Nephron (organoid): ENCODE results near the gene L3MBTL4.
"Not testable (repeated sequence)": the region's sequence is repeated elsewhere in the genome, so short reads cannot be mapped to it uniquely, and the experiment has no call there.

ENCODE experiments used
- H3K27ac Mint-ChIP-seq, 3 experiments: 2 replicates each; pipeline ENCODE4 v1.8.0; 2020; ENCODE audit warnings: mixed read lengths in 3 of 3, mild to moderate bottlenecking in 2 of 3, moderate library complexity in 1 of 3
- H3K27me3 Mint-ChIP-seq: 2 replicates; pipeline ENCODE4 v1.8.0; 2021; ENCODE audit warnings: low read depth, mild to moderate bottlenecking, moderate library complexity, mixed read lengths
- H3K36me3 Mint-ChIP-seq: 2 replicates; pipeline ENCODE4 v1.8.0; 2020; ENCODE audit warnings: low read depth, mixed read lengths
- H3K4me1 Mint-ChIP-seq: 2 replicates; pipeline ENCODE4 v1.8.0; 2020; ENCODE audit warnings: mixed read lengths
- H3K4me3 Mint-ChIP-seq, 3 experiments: 2 replicates each; pipeline ENCODE4 v1.8.0; 2020; ENCODE audit warnings: mild to moderate bottlenecking in 3 of 3, mixed read lengths in 3 of 3, moderate library complexity in 2 of 3
- H3K9me3 Mint-ChIP-seq: 2 replicates; pipeline ENCODE4 v1.8.0; 2020; ENCODE audit warnings: mixed read lengths
- TF ChIP-seq, protein P1 (sequence below), 3 experiments: fragments of 200-600 bp; sonication (generic); IDR thresholded peaks; one replicate each; pipeline ENCODE4 v1.5.0; 2021; ENCODE audit warnings: antibody characterized with exemption in 3 of 3; ENCODE audit not compliant: unreplicated experiment in 3 of 3

L3MBTL4 gene

GRCh38 chr18:6200204-6200774 lies 214.4 kb downstream of the L3MBTL4 start:
- Mint-ChIP-seq H3K4me3 (no peak overlapping the region), H3K36me3 (no peaks in the 10 kb centered on the region), H3K27me3 (no peaks in the 10 kb centered on the region), H3K4me1 (no peaks in the 10 kb centered on the region), H3K27ac (no peak overlapping the region), H3K9me3 (no peaks in the 10 kb centered on the region)
- TF ChIP-seq, protein P1, sequence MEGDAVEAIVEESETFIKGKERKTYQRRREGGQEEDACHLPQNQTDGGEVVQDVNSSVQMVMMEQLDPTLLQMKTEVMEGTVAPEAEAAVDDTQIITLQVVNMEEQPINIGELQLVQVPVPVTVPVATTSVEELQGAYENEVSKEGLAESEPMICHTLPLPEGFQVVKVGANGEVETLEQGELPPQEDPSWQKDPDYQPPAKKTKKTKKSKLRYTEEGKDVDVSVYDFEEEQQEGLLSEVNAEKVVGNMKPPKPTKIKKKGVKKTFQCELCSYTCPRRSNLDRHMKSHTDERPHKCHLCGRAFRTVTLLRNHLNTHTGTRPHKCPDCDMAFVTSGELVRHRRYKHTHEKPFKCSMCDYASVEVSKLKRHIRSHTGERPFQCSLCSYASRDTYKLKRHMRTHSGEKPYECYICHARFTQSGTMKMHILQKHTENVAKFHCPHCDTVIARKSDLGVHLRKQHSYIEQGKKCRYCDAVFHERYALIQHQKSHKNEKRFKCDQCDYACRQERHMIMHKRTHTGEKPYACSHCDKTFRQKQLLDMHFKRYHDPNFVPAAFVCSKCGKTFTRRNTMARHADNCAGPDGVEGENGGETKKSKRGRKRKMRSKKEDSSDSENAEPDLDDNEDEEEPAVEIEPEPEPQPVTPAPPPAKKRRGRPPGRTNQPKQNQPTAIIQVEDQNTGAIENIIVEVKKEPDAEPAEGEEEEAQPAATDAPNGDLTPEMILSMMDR (IDR thresholded peaks at IDR 0.05; ENCODE audit: unreplicated experiment in 3 of 3) = no peak

DNA sequence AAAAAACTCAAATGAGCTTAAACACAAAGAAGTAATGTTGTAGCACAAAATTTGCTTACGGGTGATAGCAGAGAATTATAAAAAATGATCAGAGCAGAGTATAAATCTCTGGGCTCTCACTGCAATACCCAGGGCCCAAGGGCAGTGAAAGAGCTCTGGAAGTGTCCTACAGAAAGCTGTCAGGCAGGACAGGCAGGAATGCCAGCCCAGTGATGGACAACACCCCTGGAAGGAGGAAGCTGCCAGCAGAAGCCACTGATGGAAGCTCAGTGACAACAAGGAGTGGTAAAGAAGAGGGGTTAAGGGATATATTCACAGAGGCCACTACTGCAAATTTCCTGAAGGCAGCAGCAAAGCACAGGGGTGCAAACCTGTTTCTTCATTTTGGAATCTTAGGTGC lies 214.9 kb downstream of the L3MBTL4 start:
- TF ChIP-seq, protein P1 (IDR thresholded peaks at IDR 0.05; ENCODE audit: unreplicated experiment in 3 of 3) = no peak
- Mint-ChIP-seq H3K4me1 (no peaks in the 10 kb centered on the region), H3K27ac (no peak overlapping the region), H3K9me3 (no peaks in the 10 kb centered on the region), H3K4me3 (no peak overlapping the region), H3K36me3 (no peaks in the 10 kb centered on the region), H3K27me3 (no peaks in the 10 kb centered on the region)

DNA sequence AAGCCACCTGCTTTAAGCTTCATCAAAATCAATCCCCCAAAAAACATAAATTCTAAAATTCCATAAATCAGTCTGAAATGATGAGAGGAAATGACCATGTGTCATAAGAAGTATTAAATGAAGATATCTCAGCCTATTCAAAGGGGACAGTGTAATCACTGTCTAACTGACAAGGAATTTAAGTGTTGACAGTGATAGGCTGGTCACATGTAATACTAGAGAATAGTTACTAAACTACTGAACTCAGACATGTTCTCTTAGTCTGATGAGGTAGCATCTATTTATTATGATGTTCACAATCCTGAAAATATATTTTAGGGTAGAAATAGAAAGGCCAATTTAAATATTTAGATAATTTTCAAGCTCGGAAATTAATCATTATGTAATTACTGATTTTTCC lies 216.1 kb downstream of the L3MBTL4 start:
- Mint-ChIP-seq H3K27ac (no peak overlapping the region), H3K36me3 (no peaks in the 10 kb centered on the region), H3K9me3 (no peaks in the 10 kb centered on the region), H3K27me3 (no peaks in the 10 kb centered on the region), H3K4me3 (no peak overlapping the region), H3K4me1 (no peaks in the 10 kb centered on the region)
- TF ChIP-seq, protein P1 (IDR thresholded peaks at IDR 0.05; ENCODE audit: unreplicated experiment in 3 of 3) = no peak

- no peak overlapping the region for H3K4me3 Mint-ChIP-seq
- H3K9me3 Mint-ChIP-seq = no peaks in the 10 kb centered on the region
- H3K27me3 Mint-ChIP-seq = no peaks in the 10 kb centered on the region
Observed at GRCh38 chr18:6194640-6195039, 220.1 kb downstream of the L3MBTL4 start.

GRCh38 chr18:6185782-6186181 lies 228.9 kb downstream of the L3MBTL4 start:
- not testable (repeated sequence) for H3K27me3 Mint-ChIP-seq, H3K4me3 Mint-ChIP-seq, H3K9me3 Mint-ChIP-seq, H3K4me1 Mint-ChIP-seq, H3K27ac Mint-ChIP-seq, H3K36me3 Mint-ChIP-seq

More at GRCh38 chr18:6194640-6195039, 220.1 kb downstream of the L3MBTL4 start:
- TF ChIP-seq, protein P1 (IDR thresholded peaks at IDR 0.05; ENCODE audit: unreplicated experiment in 3 of 3) = no peak
- H3K36me3 Mint-ChIP-seq = no peaks in the 10 kb centered on the region
- no peaks in the 10 kb centered on the region for H3K4me1 Mint-ChIP-seq
- no peak overlapping the region for H3K27ac Mint-ChIP-seq

DNA sequence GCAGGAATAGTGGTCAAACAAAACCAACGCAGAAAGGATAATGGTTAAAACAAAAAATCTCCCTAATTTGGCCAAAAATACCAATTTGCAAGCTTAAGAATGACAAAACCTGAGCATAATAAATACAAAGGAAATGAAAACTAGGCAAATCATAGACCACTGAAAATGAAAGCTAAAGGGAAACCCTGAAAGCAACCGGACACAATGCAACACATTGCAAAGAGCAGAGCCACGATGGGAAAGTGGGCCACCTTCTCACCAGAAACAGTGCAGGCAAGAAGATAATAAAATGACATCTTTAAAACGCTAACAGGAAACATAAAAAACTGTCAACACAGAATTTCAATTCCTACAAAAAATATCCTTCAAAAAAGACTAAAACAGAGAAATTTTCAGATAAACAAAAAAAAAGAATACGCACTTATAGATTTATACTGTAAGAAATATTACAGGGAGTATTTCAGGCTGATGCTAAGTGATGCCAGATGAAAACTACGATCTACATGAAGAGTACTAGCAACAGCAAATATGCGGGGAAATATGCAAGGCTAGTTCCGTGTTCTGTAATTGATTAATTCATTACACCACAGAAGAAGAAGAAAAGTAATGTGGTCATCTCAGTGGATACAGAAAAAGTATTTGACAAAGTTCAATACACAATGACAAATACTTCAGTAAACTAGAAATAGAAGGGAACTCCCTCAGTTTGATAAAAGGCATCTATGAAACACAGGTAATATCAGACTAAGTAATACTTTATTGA lies 239.5 kb downstream of the L3MBTL4 start:
- Mint-ChIP-seq H3K9me3 (no peaks in the 10 kb centered on the region), H3K27me3 (peaks cover 4% of the 10 kb centered on the region), H3K4me1 (no peaks in the 10 kb centered on the region), H3K36me3 (no peaks in the 10 kb centered on the region), H3K27ac (no peak overlapping the region), H3K4me3 (no peak overlapping the region)
- TF ChIP-seq, protein P1 (IDR thresholded peaks at IDR 0.05; ENCODE audit: unreplicated experiment in 3 of 3) = no peak
